BJ (cell line): ENCODE data around the gene TMEM247. TPM values are rescaled to one million over a fixed set of nuclear protein-coding genes. Genes with fewer than 3 reads are reported as not detected.

Source experiments
- CTCF ChIA-PET: fragments of 350-600 bp; formaldehyde crosslinking; extraction: SDS; loops from one replicate; lab custom pipeline; 2021; ENCODE audit warnings: antibody characterized with exemption, inconsistent platforms; lab: Yijun Ruan, JAX
- POLR2A ChIA-PET: fragments of 300-600 bp; sonication (Branson Sonifier 250); formaldehyde crosslinking; extraction: SDS; loops from one replicate; lab custom pipeline; 2021; ENCODE audit warnings: antibody characterized with exemption; lab: Charles Lee
- DNase-seq: peaks from one replicate; pipeline ENCODE4 v3.0.0-alpha.2; 2011; ENCODE audit warnings: low read depth
- H3K27me3 ChIP-seq: 2 replicates; pipeline ENCODE4 v1.6.0; 2011; ENCODE audit warnings: low read length; ENCODE audit not compliant: control insufficient read depth, insufficient read depth
- H3K36me3 ChIP-seq: 2 replicates; pipeline ENCODE4 v1.5.1; 2011; ENCODE audit warnings: low read length; ENCODE audit not compliant: control insufficient read depth, insufficient read depth
- H3K4me3 ChIP-seq: 2 replicates; pipeline ENCODE4 v1.5.1; 2011; ENCODE audit warnings: low read depth, mild to moderate bottlenecking, control low read depth, low read length
- CTCF ChIP-seq: IDR thresholded peaks from 2 replicates; pipeline ENCODE4 v1.5.1; 2011; ENCODE audit warnings: low read depth, mild to moderate bottlenecking, control low read depth, inconsistent platforms, low read length, moderate library complexity; ENCODE audit not compliant: insufficient read depth
- polyA plus RNA-seq: library from polyadenylated mRNA; depleted of rRNA; stranded (reverse); fragments of >200 nt; gene quantifications from 2 replicates; pipeline ENCODE4 v1.2.3, GENCODE V29; 2011

The TMEM247 gene
- polyA plus RNA-seq, 1 experiment = not detected

- DNase-seq = no peak
- POLR2A ChIA-PET = interaction anchor here (0.7 kb wide), 1 partner anchor 90 kb away, joined by 3 read pairs; no protein-coding TSS in a partner anchor
- no peak overlapping the region for H3K4me3 ChIP-seq
- CTCF ChIA-PET = interaction anchor here (0.7 to 4.8 kb wide), 14 partner anchors 9 to 470 kb away, joined by 3 to 34 read pairs (median 4); no protein-coding TSS in a partner anchor
- no peaks in the 10 kb centered on the region for H3K36me3 ChIP-seq
- no peaks in the 10 kb centered on the region for H3K27me3 ChIP-seq
- TF ChIP-seq CTCF = no peak
Measured at GRCh38 chr2:46460241-46460921, 19.0 kb upstream of the TMEM247 start.

GRCh38 chr2:46461011-46461674, 18.2 kb upstream of the TMEM247 start:
- POLR2A ChIA-PET = no interaction called here
- DNase-seq = no peak
- Histone ChIP-seq H3K27me3 (no peaks in the 10 kb centered on the region), H3K4me3 (no peak overlapping the region), H3K36me3 (no peaks in the 10 kb centered on the region)
- CTCF ChIA-PET = interaction anchor here (1.0 to 4.8 kb wide), 13 partner anchors 10 to 468 kb away, joined by 3 to 34 read pairs (median 4); no protein-coding TSS in a partner anchor
- TF ChIP-seq CTCF = peak; percentile 98

GRCh38 chr2:46461709-46462171, 17.6 kb upstream of the TMEM247 start:
- CTCF ChIA-PET = interaction anchor here (0.8 to 1.6 kb wide), 10 partner anchors 9 to 462 kb away, joined by 3 to 5 read pairs (median 4); no protein-coding TSS in a partner anchor

GRCh38 chr2:46462936-46463335, 16.4 kb upstream of the TMEM247 start:
- H3K4me3 ChIP-seq = no peak overlapping the region
- CTCF ChIA-PET = interaction anchor here (0.8 to 1.6 kb wide), 9 partner anchors 8 to 463 kb away, joined by 3 to 5 read pairs (median 4); no protein-coding TSS in a partner anchor
- no peaks in the 10 kb centered on the region for H3K36me3 ChIP-seq
- TF ChIP-seq CTCF = no peak
- DNase-seq = no peak
- no peaks in the 10 kb centered on the region for H3K27me3 ChIP-seq
- POLR2A ChIA-PET = no interaction called here

More at GRCh38 chr2:46461709-46462171, 17.6 kb upstream of the TMEM247 start:
- DNase-seq = no peak
- H3K4me3 ChIP-seq = no peak overlapping the region
- TF ChIP-seq CTCF = no peak
- H3K36me3 ChIP-seq = no peaks in the 10 kb centered on the region
- H3K27me3 ChIP-seq = no peaks in the 10 kb centered on the region
- POLR2A ChIA-PET = no interaction called here

GRCh38 chr2:46469116-46469515, 10.2 kb upstream of the TMEM247 start:
- POLR2A ChIA-PET = no interaction called here
- CTCF ChIA-PET = interaction anchor here (1.2 kb wide), 1 partner anchor 24 kb away, joined by 3 read pairs; no protein-coding TSS in a partner anchor
- no peaks in the 10 kb centered on the region for H3K27me3 ChIP-seq
- no peaks in the 10 kb centered on the region for H3K36me3 ChIP-seq
- DNase-seq = no peak
- no peak for TF ChIP-seq CTCF
- no peak overlapping the region for H3K4me3 ChIP-seq
